ENCODE results near the gene ICAM2.

The ICAM2 gene

DNA sequence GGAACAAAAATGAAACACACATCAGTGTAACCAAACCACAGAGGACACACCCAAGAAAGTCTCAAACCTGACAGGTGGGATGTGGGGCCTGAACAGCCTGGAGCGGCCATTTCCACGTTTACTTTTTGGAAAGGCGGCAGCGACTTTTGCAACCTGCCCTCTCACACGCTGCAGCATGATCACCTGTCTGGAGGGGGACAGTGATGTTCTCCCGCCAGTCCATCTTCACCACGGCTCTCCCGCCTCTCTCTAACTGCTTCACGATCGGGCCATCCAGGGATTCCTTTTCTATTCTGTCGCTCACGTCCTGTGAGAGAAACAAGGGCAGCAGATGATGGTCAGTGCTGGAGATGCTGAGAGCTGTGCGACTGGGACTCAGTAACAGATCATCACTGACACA lies 24.7 kb upstream of the ICAM2 start:
- no peak overlapping the region for H3K4me3 ChIP-seq
- DNase-seq (ENCODE audit: low spot score), result no peak
- TF ChIP-seq, protein P1, sequence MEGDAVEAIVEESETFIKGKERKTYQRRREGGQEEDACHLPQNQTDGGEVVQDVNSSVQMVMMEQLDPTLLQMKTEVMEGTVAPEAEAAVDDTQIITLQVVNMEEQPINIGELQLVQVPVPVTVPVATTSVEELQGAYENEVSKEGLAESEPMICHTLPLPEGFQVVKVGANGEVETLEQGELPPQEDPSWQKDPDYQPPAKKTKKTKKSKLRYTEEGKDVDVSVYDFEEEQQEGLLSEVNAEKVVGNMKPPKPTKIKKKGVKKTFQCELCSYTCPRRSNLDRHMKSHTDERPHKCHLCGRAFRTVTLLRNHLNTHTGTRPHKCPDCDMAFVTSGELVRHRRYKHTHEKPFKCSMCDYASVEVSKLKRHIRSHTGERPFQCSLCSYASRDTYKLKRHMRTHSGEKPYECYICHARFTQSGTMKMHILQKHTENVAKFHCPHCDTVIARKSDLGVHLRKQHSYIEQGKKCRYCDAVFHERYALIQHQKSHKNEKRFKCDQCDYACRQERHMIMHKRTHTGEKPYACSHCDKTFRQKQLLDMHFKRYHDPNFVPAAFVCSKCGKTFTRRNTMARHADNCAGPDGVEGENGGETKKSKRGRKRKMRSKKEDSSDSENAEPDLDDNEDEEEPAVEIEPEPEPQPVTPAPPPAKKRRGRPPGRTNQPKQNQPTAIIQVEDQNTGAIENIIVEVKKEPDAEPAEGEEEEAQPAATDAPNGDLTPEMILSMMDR (IDR thresholded peaks at IDR 0.05), result no peak
- H3K27ac ChIP-seq, result no peak overlapping the region

- no peak overlapping the region for H3K4me3 ChIP-seq
- DNase-seq (ENCODE audit: low spot score), result no peak
- H3K27ac ChIP-seq, result no peak overlapping the region
- TF ChIP-seq, protein P1 (IDR thresholded peaks at IDR 0.05), result no peak
Measured at GRCh38 chr17:64042700-64043485, 22.5 kb upstream of the ICAM2 start.

- DNase-seq (ENCODE audit: low spot score), result no peak
- TF ChIP-seq, protein P1 (IDR thresholded peaks at IDR 0.05), result no peak
- no peak overlapping the region for H3K27ac ChIP-seq
- no peak overlapping the region for H3K4me3 ChIP-seq
Measured at GRCh38 chr17:64041912-64042311, 21.5 kb upstream of the ICAM2 start.

GRCh38 chr17:64040206-64040605 lies 19.8 kb upstream of the ICAM2 start:
- no peak overlapping the region for H3K4me3 ChIP-seq
- TF ChIP-seq, protein P1 (IDR thresholded peaks at IDR 0.05), result no peak
- H3K27ac ChIP-seq, result no peak overlapping the region
- DNase-seq (ENCODE audit: low spot score), result peak; percentile 33

DNA sequence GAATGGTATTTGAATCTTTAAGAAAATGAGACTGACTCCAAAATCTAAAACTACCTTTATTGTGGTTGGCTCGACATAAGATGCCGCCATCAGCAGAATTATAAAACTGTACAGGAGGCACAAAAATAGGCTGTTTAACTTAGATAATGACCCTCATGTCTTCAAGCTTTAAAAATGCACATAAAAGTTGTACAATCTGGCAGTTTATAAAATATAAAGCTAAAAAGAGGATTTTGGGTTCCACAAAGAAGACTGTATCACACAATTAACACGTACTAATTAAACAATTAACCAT lies 18.6 kb upstream of the ICAM2 start:
- Histone ChIP-seq H3K27ac (no peak overlapping the region), H3K4me3 (no peak overlapping the region)
- DNase-seq (ENCODE audit: low spot score), result no peak
- TF ChIP-seq, protein P1 (IDR thresholded peaks at IDR 0.05), result no peak

DNA sequence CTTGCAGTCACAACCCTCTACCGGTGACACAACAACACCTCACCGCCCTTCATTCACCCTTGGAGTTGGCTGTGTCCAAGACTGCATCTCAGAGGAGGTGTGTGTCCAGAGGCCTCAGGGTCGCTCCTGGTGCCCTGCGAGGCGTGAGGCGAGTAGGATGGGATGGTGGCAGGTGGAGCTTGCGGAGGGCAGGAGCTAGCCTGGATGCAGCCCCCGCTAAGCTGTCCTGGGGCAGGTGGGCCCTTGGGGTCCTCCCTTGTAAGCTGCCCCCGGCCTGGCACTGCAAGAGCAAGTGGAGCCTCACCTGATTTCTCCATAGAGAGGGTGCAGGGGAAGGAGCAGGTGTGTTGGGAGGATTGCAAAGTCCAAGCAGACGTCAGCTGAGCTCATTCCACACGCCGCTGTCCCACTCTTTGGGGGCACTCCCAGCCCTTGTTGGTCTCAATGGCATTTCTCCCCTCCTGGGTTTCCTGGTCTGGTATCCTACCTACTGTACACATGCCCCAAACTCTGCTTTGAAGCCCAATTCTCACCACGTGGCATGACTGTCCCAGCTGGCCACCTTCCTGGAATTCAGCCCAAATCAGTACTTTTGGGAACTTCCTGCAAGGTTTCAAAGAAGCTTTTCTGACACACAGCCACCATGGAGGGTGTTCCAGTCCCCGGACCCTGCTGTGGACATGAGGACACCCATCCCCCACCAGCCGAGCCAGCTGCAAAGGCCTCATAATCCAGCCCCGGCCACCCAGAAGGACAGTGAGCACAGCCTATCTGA lies 18.1 kb upstream of the ICAM2 start:
- DNase-seq (ENCODE audit: low spot score), result no peak
- Histone ChIP-seq H3K4me3 (no peak overlapping the region), H3K27ac (no peak overlapping the region)
- TF ChIP-seq, protein P1 (IDR thresholded peaks at IDR 0.05), result no peak

GRCh38 chr17:64037802-64038201 lies 17.4 kb upstream of the ICAM2 start:
- Histone ChIP-seq H3K4me3 (no peak overlapping the region), H3K27ac (no peak overlapping the region)
- DNase-seq (ENCODE audit: low spot score), result no peak
- TF ChIP-seq, protein P1 (IDR thresholded peaks at IDR 0.05), result no peak

Measured in coronary artery (tissue), 2 donors.